Fibroblast of pulmonary artery (primary cell): ENCODE data around the gene CA12.

Experiments
- DNase-seq: peaks from one replicate; pipeline ENCODE4 v3.0.0-alpha.2; 2010; ENCODE audit warnings: low read depth
- H3K4me3 ChIP-seq: replicated peaks from 2 replicates; pipeline ENCODE4 v1.5.1; 2011; ENCODE audit warnings: low read depth, mild to moderate bottlenecking, control low read depth, low read length, moderate library complexity
- CTCF ChIP-seq: IDR thresholded peaks from 2 replicates; pipeline ENCODE4 v1.5.1; 2011; ENCODE audit warnings: mild to moderate bottlenecking, control low read depth, low read length, inconsistent platforms; ENCODE audit errors: missing control alignments

The CA12 gene

DNA sequence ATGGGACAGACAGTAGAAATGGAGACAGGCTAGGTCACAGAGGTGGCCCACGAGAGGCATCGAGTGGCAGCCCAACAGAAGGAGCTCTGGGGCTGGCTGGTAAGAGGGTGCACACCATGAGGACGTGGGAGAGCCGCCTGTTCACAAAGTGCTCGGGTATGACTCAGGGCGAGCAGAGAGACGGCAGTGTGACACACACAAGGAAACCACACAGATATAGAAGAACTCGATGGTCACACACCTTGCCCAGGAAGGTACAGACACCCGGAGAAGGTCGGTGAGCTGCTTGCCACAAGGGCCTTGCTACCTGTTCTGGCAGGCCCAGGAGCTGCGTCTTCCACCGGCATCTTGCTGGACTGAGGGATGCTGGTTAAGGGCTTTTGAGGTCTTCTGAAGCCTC, 50.2 kb downstream of the CA12 start:
- no peak overlapping the region for H3K4me3 ChIP-seq
- no peak for TF ChIP-seq CTCF
- DNase-seq: no peak

DNA sequence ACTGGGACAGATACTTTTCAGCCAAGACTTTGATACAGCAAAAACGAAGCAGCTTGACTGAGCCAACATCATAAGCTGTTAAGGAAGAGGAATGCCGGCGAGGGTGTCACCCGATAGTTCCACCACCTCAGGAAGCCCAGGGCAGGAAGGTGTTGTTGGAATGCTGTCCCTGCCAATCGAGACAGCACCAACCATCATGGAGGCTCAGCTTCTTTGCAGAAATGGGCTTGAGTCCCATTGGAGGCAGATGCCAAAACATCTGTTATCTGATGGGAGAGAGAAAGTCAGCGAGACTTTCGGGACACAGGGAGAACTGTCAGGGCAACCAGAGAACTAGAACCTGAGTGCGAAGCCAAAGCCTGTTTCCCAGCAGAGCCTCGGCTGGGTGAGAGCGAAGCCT, 50.7 kb downstream of the CA12 start:
- no peak for DNase-seq
- H3K4me3 ChIP-seq: no peak overlapping the region
- no peak for TF ChIP-seq CTCF

GRCh38 chr15:63329567-63330350, 51.9 kb downstream of the CA12 start:
- no peak overlapping the region for H3K4me3 ChIP-seq
- DNase-seq: no peak
- no peak for TF ChIP-seq CTCF

- no peak for TF ChIP-seq CTCF
- no peak for DNase-seq
- H3K4me3 ChIP-seq: no peak overlapping the region
Measured at GRCh38 chr15:63327648-63328421, 53.8 kb downstream of the CA12 start.

DNA sequence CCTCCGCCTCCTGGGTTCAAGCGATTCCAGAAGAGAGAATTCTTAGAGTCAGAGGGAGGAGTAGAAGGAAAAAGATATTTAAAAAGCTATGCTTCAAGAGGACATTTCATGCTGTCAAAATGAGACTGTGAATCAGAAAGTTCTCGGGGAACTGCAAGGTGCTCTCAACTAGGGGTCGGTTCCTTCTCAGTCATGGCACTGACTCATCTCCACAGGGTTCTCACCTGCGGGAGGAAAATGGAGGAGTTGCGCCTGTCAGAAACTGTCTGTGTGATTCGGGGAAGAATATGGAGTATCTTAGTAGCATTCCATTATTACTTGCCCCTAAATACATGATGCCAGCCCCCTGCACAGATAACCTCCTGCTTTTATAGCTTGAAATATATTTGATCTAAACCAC, 56.9 kb downstream of the CA12 start:
- TF ChIP-seq CTCF: no peak

DNA sequence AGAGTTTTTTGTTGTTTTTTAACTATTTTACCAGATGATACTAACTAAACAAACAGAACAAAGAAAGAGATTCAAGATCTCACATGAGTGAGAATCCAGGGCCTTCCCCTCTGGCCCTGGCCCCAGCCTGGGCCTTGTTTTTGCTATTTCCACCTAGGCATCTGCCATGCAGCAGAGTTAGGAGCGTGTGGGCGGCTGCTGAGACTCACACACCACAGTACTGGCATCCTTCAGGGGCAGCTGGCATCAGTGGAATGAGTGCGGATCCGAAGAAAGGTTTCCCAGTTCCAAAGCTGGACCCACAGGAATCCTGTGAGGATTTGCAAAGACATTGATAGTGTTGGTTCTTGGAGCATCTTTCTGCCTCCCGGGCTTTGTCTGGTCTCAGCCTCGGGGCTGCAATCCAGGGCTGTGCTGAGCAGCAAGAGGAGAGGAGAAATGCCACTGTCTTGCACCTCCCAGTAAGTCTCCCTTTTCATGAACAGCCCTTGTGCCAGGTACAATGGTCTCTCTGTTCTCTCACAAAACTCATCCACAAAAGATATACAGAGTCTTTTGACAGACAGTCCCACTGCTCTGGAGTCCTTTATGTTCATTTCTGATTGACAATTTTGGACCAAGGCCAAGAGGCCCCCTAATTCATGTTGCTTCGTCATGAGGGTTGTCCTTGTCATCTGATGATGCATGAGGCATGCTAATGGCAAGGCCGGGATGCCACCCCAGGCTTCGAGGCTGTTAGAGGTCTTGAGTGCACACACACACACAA, 57.7 kb downstream of the CA12 start:
- no peak for DNase-seq
- TF ChIP-seq CTCF: no peak
- H3K4me3 ChIP-seq: no peak overlapping the region

More for the DNA sequence above, 56.9 kb downstream of the CA12 start:
- no peak for DNase-seq
- no peak overlapping the region for H3K4me3 ChIP-seq
